ENCODE measurements around the gene ZSCAN26. TPM values are rescaled to one million over a fixed set of nuclear protein-coding genes. Genes with fewer than 3 reads are reported as not detected.
"Not testable (repeated sequence)": the region's sequence is repeated elsewhere in the genome, so short reads cannot be mapped to it uniquely, and the experiment has no call there.

ZSCAN26 gene
- total and polyA plus RNA-seq, 8 donors, result 3.6 to 11.7 (median 6.6) TPM

DNA sequence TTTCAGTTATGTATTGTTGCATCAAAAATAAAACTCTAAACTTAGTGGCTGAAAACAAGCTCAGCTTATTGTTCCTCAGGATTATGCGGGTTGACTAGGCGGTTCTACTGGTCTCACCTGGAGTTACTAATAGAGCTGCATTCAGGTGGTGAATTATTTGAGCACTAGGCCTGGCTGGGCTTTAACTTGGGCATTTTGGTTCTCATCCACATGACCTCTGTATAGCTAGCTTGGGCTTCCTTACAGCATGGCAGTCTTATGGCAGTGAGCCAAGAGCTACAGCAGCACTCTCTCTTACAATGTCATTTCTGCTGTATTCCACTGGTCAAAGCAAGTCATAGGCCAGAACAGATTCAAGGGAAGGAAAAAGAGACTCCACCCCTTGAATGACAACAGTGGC lies 16.0 kb downstream of the ZSCAN26 start:
- no peak for DNase-seq
- WGBS, 2 donors, result 97 to 100% methylated on average over 2 of the region's 2 CpGs
- ATAC-seq, result no peak
- Histone ChIP-seq H3K27ac (no peak overlapping the region), H3K4me1 (peaks cover 0 to 2% (median 0%) of the 10 kb centered on the region in 3 donors), H3K9me3 (no peaks in the 10 kb centered on the region), H3K36me3 (peaks cover 0 to 3% (median 0%) of the 10 kb centered on the region in 3 donors), H3K27me3 (no peaks in the 10 kb centered on the region), H3K4me3 (no peak overlapping the region)
- intact Hi-C loops (cut with DNase I), result no loop called here
- TF ChIP-seq, protein P1, sequence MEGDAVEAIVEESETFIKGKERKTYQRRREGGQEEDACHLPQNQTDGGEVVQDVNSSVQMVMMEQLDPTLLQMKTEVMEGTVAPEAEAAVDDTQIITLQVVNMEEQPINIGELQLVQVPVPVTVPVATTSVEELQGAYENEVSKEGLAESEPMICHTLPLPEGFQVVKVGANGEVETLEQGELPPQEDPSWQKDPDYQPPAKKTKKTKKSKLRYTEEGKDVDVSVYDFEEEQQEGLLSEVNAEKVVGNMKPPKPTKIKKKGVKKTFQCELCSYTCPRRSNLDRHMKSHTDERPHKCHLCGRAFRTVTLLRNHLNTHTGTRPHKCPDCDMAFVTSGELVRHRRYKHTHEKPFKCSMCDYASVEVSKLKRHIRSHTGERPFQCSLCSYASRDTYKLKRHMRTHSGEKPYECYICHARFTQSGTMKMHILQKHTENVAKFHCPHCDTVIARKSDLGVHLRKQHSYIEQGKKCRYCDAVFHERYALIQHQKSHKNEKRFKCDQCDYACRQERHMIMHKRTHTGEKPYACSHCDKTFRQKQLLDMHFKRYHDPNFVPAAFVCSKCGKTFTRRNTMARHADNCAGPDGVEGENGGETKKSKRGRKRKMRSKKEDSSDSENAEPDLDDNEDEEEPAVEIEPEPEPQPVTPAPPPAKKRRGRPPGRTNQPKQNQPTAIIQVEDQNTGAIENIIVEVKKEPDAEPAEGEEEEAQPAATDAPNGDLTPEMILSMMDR (IDR thresholded peaks at IDR 0.05), result no peak
- no peak for FAIRE-seq

DNA sequence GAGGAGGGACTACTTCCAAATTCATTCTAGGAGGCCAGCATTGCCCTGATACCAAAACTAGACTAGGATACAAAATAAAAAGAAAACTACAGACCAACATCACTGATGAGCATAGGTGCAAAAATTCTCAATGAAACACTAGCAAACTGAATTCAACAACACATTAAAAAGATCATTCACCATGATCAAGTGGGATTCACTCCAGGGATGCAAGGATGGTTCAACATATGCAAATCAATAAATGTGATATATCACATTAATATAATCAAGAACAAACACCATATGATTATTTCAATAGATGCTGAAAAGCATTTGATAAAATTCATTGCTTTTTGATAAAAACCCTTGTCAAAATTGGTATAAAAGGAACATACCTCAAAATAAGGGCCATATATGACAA lies 24.6 kb downstream of the ZSCAN26 start:
- H3K4me3 ChIP-seq, result no peak overlapping the region
- H3K36me3 ChIP-seq, result peaks cover 0 to 3% (median 0%) of the 10 kb centered on the region in 3 donors
- TF ChIP-seq, protein P1 (IDR thresholded peaks at IDR 0.05), result no peak
- H3K27me3 ChIP-seq, result no peaks in the 10 kb centered on the region
- no peaks in the 10 kb centered on the region for H3K9me3 ChIP-seq
- no peak overlapping the region for H3K27ac ChIP-seq
- no peaks in the 10 kb centered on the region for H3K4me1 ChIP-seq
- DNase-seq, result no peak
- intact Hi-C loops (cut with DNase I), result no loop called here
- no peak for FAIRE-seq
- no peak for ATAC-seq

DNA sequence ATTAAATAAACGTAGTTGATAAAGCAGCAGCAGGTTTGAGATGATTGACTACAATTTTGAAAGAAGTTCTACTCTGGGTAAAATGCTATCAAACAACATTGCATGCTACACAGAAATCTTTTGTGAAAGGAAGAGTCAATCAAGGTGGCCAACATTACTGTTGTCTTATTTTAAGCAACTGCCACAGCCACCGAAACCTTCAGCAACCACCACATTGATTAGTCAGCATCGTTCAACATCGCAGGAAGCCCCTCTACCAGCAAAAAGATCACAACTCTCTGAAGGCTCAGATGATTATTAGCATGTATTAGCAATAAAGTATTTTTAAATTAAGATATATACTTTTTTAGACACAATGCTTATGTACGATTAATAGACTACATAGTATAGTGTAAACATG lies 28.4 kb downstream of the ZSCAN26 start:
- TF ChIP-seq, protein P1 (IDR thresholded peaks at IDR 0.05), result no peak
- Histone ChIP-seq H3K27me3 (no peaks in the 10 kb centered on the region), H3K9me3 (no peaks in the 10 kb centered on the region), H3K27ac (no peak overlapping the region), H3K4me1 (no peaks in the 10 kb centered on the region), H3K4me3 (no peak overlapping the region), H3K36me3 (no peaks in the 10 kb centered on the region)
- no peak for ATAC-seq
- no peak for DNase-seq
- FAIRE-seq, result no peak
- WGBS, 2 donors, result 88 to 94% methylated on average over 5 of the region's 5 CpGs
- intact Hi-C loops (cut with DNase I), result no loop called here

DNA sequence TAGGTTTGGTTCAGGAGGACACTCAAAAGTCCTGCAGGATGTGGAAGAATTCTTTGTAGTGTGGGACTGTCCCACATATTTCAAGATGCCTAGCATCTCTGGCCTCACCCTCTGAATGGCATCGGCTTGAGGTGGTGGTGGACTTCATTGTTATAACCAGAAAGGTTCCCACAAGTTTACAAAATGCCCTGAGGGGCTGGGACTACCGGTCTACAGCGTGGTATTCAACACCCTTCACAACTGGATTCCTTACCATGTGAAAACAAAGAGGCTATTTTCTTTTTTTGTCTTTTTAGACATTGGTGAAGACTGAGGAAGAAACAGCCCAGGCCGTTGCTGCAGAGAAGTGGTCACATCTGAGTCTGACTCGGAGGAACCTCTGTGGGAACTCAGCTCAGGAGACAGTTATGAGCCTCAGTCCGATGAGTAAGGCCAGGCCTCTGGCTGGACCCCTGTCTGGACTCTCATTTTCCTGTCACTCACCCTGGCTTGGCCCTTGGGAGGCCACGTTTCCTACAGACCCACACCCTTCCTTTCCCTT lies 29.6 kb downstream of the ZSCAN26 start:
- TF ChIP-seq, protein P1 (IDR thresholded peaks at IDR 0.05), result no peak
- Histone ChIP-seq H3K4me3 (no peak overlapping the region), H3K9me3 (no peaks in the 10 kb centered on the region), H3K27ac (no peak overlapping the region), H3K27me3 (no peaks in the 10 kb centered on the region), H3K4me1 (no peaks in the 10 kb centered on the region), H3K36me3 (no peaks in the 10 kb centered on the region)
- intact Hi-C loops (cut with DNase I), result no loop called here
- no peak for ATAC-seq
- DNase-seq, result no peak
- no peak for FAIRE-seq
- 89 to 90% methylated on average over 7 of the region's 7 CpGs for WGBS, 2 donors

DNA sequence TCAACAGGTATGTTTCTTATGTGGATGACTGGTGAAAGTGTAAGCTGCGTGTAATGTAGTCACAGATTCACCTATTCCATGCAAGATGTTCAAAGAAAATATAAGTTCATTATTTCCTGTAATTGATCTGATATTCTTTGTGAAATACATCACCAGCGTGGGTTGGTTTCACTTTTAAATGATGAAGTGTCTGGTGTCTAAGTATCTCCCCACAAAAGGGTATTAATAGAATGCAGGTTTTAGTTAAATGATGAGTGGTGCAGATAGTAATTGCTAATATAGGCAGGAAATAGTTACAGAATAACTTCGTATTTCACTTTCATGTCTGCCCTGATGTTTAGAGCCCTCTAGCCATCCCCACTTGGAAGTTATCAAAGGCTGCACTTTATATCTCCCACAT lies 36.6 kb downstream of the ZSCAN26 start:
- H3K27ac ChIP-seq, result no peak overlapping the region

DNA sequence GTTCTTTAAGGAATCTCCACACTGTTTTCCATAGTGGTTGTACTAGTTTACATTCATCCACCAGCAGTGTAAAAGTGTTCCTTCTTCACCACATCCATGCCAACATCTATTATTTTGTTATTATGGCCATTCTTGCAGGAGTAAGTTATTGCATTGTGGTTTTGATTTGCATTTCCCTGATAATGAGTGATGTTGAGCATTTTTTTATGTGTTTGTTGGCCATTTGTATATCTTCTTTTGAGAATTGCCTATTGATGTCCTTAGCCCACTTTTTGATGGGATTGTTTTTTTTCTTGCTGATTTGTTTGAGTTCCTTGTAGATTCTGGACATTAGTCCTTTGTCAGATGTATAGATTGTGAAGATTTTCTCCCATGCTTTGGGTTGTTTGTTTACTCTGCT lies 39.4 kb downstream of the ZSCAN26 start:
- H3K4me3 ChIP-seq; H3K9me3 ChIP-seq; H3K27me3 ChIP-seq; FAIRE-seq; DNase-seq; H3K36me3 ChIP-seq; intact Hi-C loops (cut with DNase I); H3K27ac ChIP-seq; ATAC-seq; H3K4me1 ChIP-seq: not testable (repeated sequence)

More for the DNA sequence above, 36.6 kb downstream of the ZSCAN26 start:
- intact Hi-C loops (cut with DNase I), result no loop called here
- FAIRE-seq (no peak), ATAC-seq (no peak), DNase-seq (no peak)
- 87 to 92% methylated on average over 3 of the region's 3 CpGs for WGBS, 2 donors
- Histone ChIP-seq H3K4me1 (no peaks in the 10 kb centered on the region), H3K27me3 (no peaks in the 10 kb centered on the region), H3K4me3 (no peak overlapping the region), H3K36me3 (no peaks in the 10 kb centered on the region), H3K9me3 (no peaks in the 10 kb centered on the region)
- TF ChIP-seq, protein P1 (IDR thresholded peaks at IDR 0.05), result no peak

All from pancreas (tissue), 10 donors.